ENCODE measurements around the gene CDK14. TPM values are rescaled to one million over a fixed set of nuclear protein-coding genes. Genes with fewer than 3 reads are reported as not detected.

CDK14 gene
- total RNA-seq, 1 donor = 41.0 TPM

DNA sequence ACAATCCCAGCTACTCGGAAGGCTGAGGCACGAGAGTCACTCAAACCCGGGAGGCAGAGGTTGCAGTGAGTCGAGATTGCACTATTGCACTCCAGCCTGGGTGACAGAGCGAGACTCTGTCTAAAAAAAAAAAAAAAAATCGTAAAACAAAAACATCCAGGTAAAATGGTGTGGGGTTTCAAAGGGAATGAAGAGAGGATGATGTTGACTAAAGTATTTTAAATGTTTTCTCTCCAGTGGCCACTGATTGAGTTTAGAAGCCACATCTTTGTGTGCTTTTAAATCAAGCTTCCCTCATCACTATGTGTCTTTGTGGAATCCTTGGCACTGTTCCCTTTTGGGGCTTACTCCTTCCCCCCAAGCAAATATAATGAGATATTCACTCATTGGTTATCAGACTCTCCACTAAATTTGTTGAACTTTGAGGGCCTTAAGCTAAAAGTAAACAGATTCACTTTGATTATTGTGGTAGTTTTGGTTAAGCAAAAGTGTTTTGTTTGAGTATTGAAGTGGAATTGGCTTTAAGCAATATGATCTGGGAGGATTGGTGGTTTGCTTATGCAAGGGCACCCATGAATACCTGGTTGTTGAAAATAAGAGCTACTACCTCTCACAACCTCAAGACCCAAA is 162.9 kb downstream of the CDK14 start:
- no peak overlapping the region for H3K4me3 ChIP-seq (ENCODE audit: low read depth, low read length)
- no peak for DNase-seq (ENCODE audit: low read depth)
- TF ChIP-seq, protein P1, sequence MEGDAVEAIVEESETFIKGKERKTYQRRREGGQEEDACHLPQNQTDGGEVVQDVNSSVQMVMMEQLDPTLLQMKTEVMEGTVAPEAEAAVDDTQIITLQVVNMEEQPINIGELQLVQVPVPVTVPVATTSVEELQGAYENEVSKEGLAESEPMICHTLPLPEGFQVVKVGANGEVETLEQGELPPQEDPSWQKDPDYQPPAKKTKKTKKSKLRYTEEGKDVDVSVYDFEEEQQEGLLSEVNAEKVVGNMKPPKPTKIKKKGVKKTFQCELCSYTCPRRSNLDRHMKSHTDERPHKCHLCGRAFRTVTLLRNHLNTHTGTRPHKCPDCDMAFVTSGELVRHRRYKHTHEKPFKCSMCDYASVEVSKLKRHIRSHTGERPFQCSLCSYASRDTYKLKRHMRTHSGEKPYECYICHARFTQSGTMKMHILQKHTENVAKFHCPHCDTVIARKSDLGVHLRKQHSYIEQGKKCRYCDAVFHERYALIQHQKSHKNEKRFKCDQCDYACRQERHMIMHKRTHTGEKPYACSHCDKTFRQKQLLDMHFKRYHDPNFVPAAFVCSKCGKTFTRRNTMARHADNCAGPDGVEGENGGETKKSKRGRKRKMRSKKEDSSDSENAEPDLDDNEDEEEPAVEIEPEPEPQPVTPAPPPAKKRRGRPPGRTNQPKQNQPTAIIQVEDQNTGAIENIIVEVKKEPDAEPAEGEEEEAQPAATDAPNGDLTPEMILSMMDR (IDR thresholded peaks at IDR 0.05; ENCODE audit: insufficient read depth, low read depth, low read length) = no peak

DNA sequence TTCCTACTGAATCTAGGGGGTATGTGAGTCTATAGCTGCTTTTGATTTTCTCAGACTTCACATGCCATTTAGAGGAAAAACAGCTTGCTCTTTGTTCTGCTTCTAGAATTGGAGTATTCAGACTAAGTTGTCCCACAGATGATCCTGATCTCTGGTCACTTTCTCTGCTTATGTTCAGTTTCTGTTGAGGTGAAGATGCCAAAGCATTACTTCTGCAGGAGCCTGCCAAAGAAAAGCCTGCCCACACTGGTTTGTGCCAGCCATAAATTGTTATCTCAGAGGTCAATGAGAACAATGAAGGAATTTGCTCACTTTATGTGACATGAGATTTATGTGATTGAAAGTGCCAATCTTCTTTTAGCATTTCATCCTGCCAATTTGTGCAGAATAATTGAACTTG is 163.6 kb downstream of the CDK14 start:
- no peak for DNase-seq (ENCODE audit: low read depth)
- no peak overlapping the region for H3K4me3 ChIP-seq (ENCODE audit: low read depth, low read length)
- TF ChIP-seq, protein P1 (IDR thresholded peaks at IDR 0.05; ENCODE audit: insufficient read depth, low read depth, low read length) = no peak

DNA sequence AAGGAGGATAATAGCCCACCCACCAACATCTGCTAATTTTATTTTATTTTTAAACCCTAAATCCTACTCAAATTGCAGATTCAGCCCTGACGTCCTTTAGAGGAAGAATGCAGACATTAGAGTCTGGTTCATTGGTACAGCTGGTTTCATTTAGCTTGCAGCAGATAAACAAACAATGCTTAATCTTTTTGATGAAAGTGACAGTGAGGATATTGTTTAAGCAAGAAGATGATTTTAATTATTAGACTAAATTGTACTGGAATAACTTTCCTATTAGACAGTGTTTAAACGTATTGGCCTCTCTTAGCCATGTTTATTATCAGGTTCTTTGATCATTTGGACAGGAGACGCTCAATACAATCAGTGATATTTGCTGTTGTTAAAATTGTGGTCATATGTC is 164.8 kb downstream of the CDK14 start:
- no peak overlapping the region for H3K4me3 ChIP-seq (ENCODE audit: low read depth, low read length)
- DNase-seq (ENCODE audit: low read depth) = no peak
- TF ChIP-seq, protein P1 (IDR thresholded peaks at IDR 0.05; ENCODE audit: insufficient read depth, low read depth, low read length) = no peak

DNA sequence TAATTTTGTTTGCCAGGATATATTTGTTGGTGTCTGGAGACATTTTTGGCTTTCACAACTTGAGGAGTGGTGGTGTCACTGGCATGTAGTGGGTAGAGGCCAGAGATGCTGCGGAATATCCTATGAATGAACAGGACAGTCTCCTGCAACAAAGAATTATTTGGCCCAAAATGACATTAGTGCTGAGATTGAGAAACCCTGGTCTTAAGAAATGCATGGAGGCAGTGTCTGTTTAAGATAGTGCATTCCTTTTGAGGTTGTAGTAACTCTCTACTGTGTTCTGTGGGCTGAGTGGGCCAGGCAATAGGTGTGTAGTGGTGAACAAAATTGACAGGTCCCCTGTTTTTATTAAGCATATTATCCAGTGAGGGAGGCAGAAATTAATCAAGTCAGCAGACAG is 165.5 kb downstream of the CDK14 start:
- TF ChIP-seq, protein P1 (IDR thresholded peaks at IDR 0.05; ENCODE audit: insufficient read depth, low read depth, low read length) = no peak
- no peak overlapping the region for H3K4me3 ChIP-seq (ENCODE audit: low read depth, low read length)
- no peak for DNase-seq (ENCODE audit: low read depth)

DNA sequence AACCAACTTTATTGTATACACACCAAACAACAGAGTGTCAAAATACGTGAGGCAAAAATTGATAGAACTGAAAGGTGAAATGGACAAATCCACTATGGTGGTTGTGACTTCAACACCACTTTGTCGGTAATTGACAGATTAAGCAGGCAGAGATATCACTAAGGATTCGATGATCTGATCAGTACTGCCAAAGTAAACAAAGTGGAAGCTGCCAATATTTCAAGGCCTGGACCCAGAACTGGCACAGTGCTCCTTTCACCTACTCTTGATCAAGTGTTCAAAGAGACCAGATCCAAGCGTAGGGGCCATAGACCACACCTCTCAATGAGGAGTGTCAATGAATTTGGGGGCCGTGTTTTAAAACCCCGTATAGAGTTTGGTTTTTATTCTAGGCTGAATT is 167.0 kb downstream of the CDK14 start:
- DNase-seq (ENCODE audit: low read depth) = no peak
- H3K4me3 ChIP-seq (ENCODE audit: low read depth, low read length) = no peak overlapping the region
- TF ChIP-seq, protein P1 (IDR thresholded peaks at IDR 0.05; ENCODE audit: insufficient read depth, low read depth, low read length) = no peak

DNA sequence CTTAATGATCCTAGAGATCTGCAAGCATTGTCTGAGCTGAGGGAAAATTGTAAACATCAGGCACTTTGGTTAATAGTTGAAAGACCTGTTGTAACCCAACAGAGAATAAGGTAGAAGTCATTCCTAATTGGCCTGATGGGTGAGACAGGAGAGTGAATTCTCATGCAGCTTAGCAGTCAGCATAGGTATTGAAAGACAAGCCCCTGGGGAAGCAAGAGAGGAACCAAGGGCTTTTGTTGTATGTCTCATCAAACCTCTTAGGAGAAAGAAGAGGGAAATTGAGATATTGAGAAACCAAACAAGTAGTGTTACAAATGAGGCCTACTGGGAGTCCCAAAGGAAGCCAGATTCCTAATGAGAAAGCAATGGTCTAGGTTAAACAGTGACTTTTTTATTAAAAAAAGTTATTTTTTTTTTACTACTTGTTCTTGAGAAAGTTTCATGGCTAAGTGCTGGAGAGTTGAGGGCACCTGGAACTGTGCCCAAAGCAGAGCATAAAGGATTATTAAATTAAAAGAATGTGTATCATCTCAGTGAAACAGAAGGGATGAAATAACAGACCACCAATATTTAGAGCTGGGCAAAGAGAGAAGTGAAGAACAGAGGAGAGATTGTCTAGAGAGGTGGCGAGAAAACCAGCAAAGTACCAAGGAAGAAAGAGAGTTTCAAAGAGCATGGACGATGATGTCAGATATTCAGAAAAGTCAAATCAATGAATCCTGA is 168.9 kb downstream of the CDK14 start:
- no peak for DNase-seq (ENCODE audit: low read depth)
- TF ChIP-seq, protein P1 (IDR thresholded peaks at IDR 0.05; ENCODE audit: insufficient read depth, low read depth, low read length) = no peak
- H3K4me3 ChIP-seq (ENCODE audit: low read depth, low read length) = no peak overlapping the region
